GM21447 (cell line): ENCODE data around the gene SORCS2.

Experiments used
- ATAC-seq: cut with Tn5 transposase; IDR thresholded peaks from one replicate; pipeline ENCODE4 v1.9.1; 2021; ENCODE audit not compliant: unreplicated experiment

SORCS2 gene

GRCh38 chr4:7384929-7385890 is 192.9 kb downstream of the SORCS2 start:
- ATAC-seq: no peak

- no peak for ATAC-seq
Measured at GRCh38 chr4:7387925-7388324, 195.6 kb downstream of the SORCS2 start.

- ATAC-seq: no peak
Measured at GRCh38 chr4:7388627-7389026, 196.3 kb downstream of the SORCS2 start.

- no peak for ATAC-seq
Measured at GRCh38 chr4:7389101-7389701, 196.9 kb downstream of the SORCS2 start.

- ATAC-seq: no peak
Measured at GRCh38 chr4:7389719-7390118, 197.4 kb downstream of the SORCS2 start.

GRCh38 chr4:7390336-7390735 is 198.0 kb downstream of the SORCS2 start:
- ATAC-seq: no peak

- ATAC-seq: no peak
Measured at GRCh38 chr4:7390906-7391636, 198.7 kb downstream of the SORCS2 start.

GRCh38 chr4:7391637-7392437 is 199.5 kb downstream of the SORCS2 start:
- ATAC-seq: no peak

GRCh38 chr4:7392438-7393421 is 200.4 kb downstream of the SORCS2 start:
- ATAC-seq: no peak

GRCh38 chr4:7393601-7394575 is 201.6 kb downstream of the SORCS2 start:
- no peak for ATAC-seq

GRCh38 chr4:7394681-7395451 is 202.5 kb downstream of the SORCS2 start:
- no peak for ATAC-seq

- ATAC-seq: no peak
Measured at GRCh38 chr4:7395645-7396044, 203.3 kb downstream of the SORCS2 start.

GRCh38 chr4:7396186-7396910 is 204.0 kb downstream of the SORCS2 start:
- ATAC-seq: no peak

GRCh38 chr4:7397206-7398103 is 205.1 kb downstream of the SORCS2 start:
- no peak for ATAC-seq

GRCh38 chr4:7398104-7398423 is 205.7 kb downstream of the SORCS2 start:
- ATAC-seq: no peak

GRCh38 chr4:7398788-7399439 is 206.6 kb downstream of the SORCS2 start:
- no peak for ATAC-seq
